Neural progenitor cell (in vitro differentiated cells): ENCODE results near the gene MGLL. TPM values are rescaled to one million over a fixed set of nuclear protein-coding genes. Genes with fewer than 3 reads are reported as not detected.

Experiments
- DNase-seq: peaks from one replicate; pipeline ENCODE4 v3.0.0-alpha.2; 2016; ENCODE audit warnings: low spot score
- H2AFZ ChIP-seq: fragments of 200-600 bp; sonication (generic); replicated peaks from 2 replicates; pipeline ENCODE4 v1.6.1; 2016; ENCODE audit warnings: antibody characterized with exemption
- H3F3A ChIP-seq: fragments of 200-600 bp; sonication (generic); 2 replicates; pipeline ENCODE4 v1.6.1; 2016; ENCODE audit warnings: antibody characterized with exemption, low read depth
- H3K27ac ChIP-seq: fragments of 200-600 bp; sonication (generic); 2 replicates; pipeline ENCODE4 v1.5.1; 2016; ENCODE audit warnings: mild to moderate bottlenecking
- H3K27me3 ChIP-seq: fragments of 200-600 bp; sonication (generic); 2 replicates; pipeline ENCODE4 v1.6.1; 2016; ENCODE audit warnings: mild to moderate bottlenecking, moderate library complexity
- H3K36me3 ChIP-seq: fragments of 200-600 bp; sonication (generic); 2 replicates; pipeline ENCODE4 v1.5.1; 2016
- H3K4me1 ChIP-seq: fragments of 200-600 bp; sonication (generic); 2 replicates; pipeline ENCODE4 v1.6.1; 2016; ENCODE audit warnings: mixed run types
- H3K4me2 ChIP-seq: fragments of 200-600 bp; sonication (generic); 2 replicates; pipeline ENCODE4 v1.6.1; 2016
- H3K4me3 ChIP-seq: fragments of 200-600 bp; sonication (generic); 2 replicates; pipeline ENCODE4 v1.5.1; 2016
- H3K79me2 ChIP-seq: fragments of 200-600 bp; sonication (generic); 2 replicates; pipeline ENCODE4 v1.6.1; 2016; ENCODE audit warnings: low read depth
- H3K9ac ChIP-seq: fragments of 200-600 bp; sonication (generic); 2 replicates; pipeline ENCODE4 v1.6.1; 2016
- H3K9me3 ChIP-seq: fragments of 200-600 bp; sonication (generic); 2 replicates; pipeline ENCODE4 v1.5.1; 2016; ENCODE audit warnings: low read depth
- H4K20me1 ChIP-seq: fragments of 200-600 bp; sonication (generic); 2 replicates; pipeline ENCODE4 v1.6.1; 2016; ENCODE audit warnings: low read depth
- H3K27ac Mint-ChIP-seq: 3 replicates; pipeline ENCODE4 v1.8.0; 2021; ENCODE audit warnings: mixed read lengths
- H3K27me3 Mint-ChIP-seq: 2 replicates; pipeline ENCODE4 v1.8.0; 2022; ENCODE audit warnings: low read depth, mild to moderate bottlenecking, inconsistent platforms, moderate library complexity, mixed read lengths; ENCODE audit not compliant: insufficient read depth
- H3K36me3 Mint-ChIP-seq: 3 replicates; pipeline ENCODE4 v1.8.0; 2021; ENCODE audit warnings: mixed read lengths
- H3K4me1 Mint-ChIP-seq: 3 replicates; pipeline ENCODE4 v1.8.0; 2021; ENCODE audit warnings: mixed read lengths
- H3K4me3 Mint-ChIP-seq: 3 replicates; pipeline ENCODE4 v1.8.0; 2021; ENCODE audit warnings: mild to moderate bottlenecking, moderate library complexity, mixed read lengths
- H3K9me3 Mint-ChIP-seq: 3 replicates; pipeline ENCODE4 v1.8.0; 2020; ENCODE audit warnings: mixed read lengths
- EZH2 ChIP-seq: fragments of 200-600 bp; sonication (generic); IDR thresholded peaks from 2 replicates; pipeline ENCODE4 v1.6.1; 2017; ENCODE audit warnings: antibody characterized with exemption, mild to moderate bottlenecking, moderate library complexity
- EZH2phosphoT487 ChIP-seq: fragments of 200-600 bp; sonication (generic); IDR thresholded peaks from 2 replicates; pipeline ENCODE4 v1.6.1; 2017; ENCODE audit warnings: antibody characterized with exemption
- total RNA-seq: library from RNA; depleted of rRNA; stranded (reverse); fragments of >200 nt; gene quantifications from 2 replicates; pipeline ENCODE4 v1.2.3, GENCODE V29; 2015; ENCODE audit warnings: low replicate concordance
- TF ChIP-seq, protein P1 (sequence below): fragments of 200-600 bp; sonication (generic); IDR thresholded peaks from 2 replicates; pipeline ENCODE4 v1.5.1; 2017; ENCODE audit warnings: antibody characterized with exemption, mild to moderate bottlenecking

Gene MGLL
- total RNA-seq, 1 donor from 2014 or later = 0.15 TPM

DNA sequence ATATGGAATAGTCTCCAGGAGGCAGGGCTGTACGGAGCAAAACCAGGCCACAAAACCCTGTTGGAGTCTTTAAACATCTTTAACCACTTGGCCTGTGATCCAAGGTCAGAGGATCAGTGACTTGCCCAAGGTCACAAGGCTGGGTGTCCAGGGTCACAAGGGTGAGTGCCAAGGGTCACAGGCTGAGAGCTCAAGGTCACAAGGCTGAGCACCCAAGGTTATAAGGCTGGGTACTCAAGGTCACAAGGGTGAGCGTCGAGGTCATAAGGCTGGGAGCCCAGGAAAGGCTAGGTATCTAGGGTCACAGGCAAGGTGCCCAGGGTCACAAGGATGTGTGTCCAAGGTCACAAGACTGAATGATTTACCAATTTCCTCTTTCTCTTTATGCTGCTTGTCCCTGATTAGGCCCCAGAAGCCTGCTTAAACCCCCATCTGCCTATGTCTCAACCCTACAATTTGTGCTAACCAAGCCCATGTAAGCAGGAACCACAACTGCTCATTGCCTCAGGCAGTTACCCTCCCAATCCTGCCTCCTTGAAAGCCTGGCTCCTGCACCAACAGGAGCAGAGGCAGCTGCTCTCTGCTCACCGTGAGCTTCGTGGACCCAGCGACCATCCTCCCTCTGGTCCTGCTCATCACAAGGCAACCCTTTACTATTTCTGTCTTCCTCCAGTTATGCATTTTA is 51.5 kb downstream of the MGLL start:
- H3K27me3 ChIP-seq = no peaks in the 10 kb centered on the region
- no peak overlapping the region for H2AFZ ChIP-seq
- no peaks in the 10 kb centered on the region for H3K9me3 ChIP-seq
- Mint-ChIP-seq H3K4me1 (peaks cover 16% of the 10 kb centered on the region), H3K9me3 (peaks cover 16% of the 10 kb centered on the region), H3K36me3 (no peaks in the 10 kb centered on the region), H3K27me3 (peaks cover 4% of the 10 kb centered on the region), H3K4me3 (no peak overlapping the region), H3K27ac (no peak overlapping the region)
- no peak overlapping the region for H3K4me3 ChIP-seq
- DNase-seq = no peak
- no peaks in the 10 kb centered on the region for H4K20me1 ChIP-seq
- H3K4me1 ChIP-seq = no peaks in the 10 kb centered on the region
- H3K27ac ChIP-seq = no peak overlapping the region
- no peaks in the 10 kb centered on the region for H3K36me3 ChIP-seq
- no peaks in the 10 kb centered on the region for H3K79me2 ChIP-seq
- no peak overlapping the region for H3K9ac ChIP-seq
- TF ChIP-seq EZH2phosphoT487 (no peak), EZH2 (no peak)
- TF ChIP-seq, protein P1, sequence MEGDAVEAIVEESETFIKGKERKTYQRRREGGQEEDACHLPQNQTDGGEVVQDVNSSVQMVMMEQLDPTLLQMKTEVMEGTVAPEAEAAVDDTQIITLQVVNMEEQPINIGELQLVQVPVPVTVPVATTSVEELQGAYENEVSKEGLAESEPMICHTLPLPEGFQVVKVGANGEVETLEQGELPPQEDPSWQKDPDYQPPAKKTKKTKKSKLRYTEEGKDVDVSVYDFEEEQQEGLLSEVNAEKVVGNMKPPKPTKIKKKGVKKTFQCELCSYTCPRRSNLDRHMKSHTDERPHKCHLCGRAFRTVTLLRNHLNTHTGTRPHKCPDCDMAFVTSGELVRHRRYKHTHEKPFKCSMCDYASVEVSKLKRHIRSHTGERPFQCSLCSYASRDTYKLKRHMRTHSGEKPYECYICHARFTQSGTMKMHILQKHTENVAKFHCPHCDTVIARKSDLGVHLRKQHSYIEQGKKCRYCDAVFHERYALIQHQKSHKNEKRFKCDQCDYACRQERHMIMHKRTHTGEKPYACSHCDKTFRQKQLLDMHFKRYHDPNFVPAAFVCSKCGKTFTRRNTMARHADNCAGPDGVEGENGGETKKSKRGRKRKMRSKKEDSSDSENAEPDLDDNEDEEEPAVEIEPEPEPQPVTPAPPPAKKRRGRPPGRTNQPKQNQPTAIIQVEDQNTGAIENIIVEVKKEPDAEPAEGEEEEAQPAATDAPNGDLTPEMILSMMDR = no peak
- no peaks in the 10 kb centered on the region for H3F3A ChIP-seq
- no peak overlapping the region for H3K4me2 ChIP-seq

DNA sequence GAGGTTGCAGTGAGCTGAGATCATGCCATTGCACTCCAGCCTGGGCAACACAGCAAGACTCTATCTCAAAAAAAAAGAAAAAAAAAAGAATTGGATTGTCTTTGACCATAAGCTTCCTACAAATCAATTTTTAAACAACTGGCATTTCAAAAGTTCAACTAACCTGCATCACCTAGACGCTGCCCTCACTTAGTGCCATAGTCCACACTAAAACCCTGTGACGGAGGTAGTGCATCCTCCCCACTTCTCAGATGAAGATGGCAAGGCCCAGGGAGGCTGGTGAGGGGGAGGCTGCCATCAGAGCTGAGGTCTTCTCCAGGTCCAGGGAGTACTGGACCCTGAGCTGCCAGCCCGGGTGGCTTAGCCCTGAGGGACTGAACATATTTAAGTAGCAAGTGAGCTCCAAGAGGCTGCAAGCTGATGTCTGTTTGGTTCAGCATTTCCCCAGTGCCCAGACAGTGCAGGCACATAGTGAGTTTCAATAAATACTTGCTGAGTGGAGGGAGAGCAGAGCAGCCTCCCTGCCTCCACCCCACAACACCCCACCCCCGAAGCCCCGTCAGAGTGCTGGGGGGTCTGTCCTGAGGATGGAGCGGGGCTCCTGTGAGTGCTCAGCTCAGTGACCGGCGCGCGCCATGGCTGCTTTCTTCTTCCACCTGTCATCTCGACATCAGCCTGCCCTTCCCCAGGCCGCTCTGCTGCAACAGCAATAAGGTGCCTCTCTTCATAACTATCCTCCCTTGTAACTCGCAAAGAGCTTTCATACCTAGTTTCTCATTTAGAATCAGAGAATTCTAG is 52.8 kb downstream of the MGLL start:
- no peak for DNase-seq
- Mint-ChIP-seq H3K4me3 (no peak overlapping the region), H3K36me3 (no peaks in the 10 kb centered on the region), H3K27ac (peak overlapping the region; percentile 43), H3K4me1 (peaks cover 15% of the 10 kb centered on the region), H3K27me3 (peaks cover 4% of the 10 kb centered on the region), H3K9me3 (peaks cover 16% of the 10 kb centered on the region)
- H3K27me3 ChIP-seq = no peaks in the 10 kb centered on the region
- H3K79me2 ChIP-seq = no peaks in the 10 kb centered on the region
- H3K27ac ChIP-seq = no peak overlapping the region
- no peak overlapping the region for H3K4me2 ChIP-seq
- no peak overlapping the region for H3K4me3 ChIP-seq
- H3K4me1 ChIP-seq = no peaks in the 10 kb centered on the region
- no peaks in the 10 kb centered on the region for H3K36me3 ChIP-seq
- H3F3A ChIP-seq = no peaks in the 10 kb centered on the region
- TF ChIP-seq, protein P1 = no peak
- TF ChIP-seq EZH2 = no peak
- no peak for TF ChIP-seq EZH2phosphoT487
- H3K9me3 ChIP-seq = no peaks in the 10 kb centered on the region
- H3K9ac ChIP-seq = no peak overlapping the region
- H2AFZ ChIP-seq = no peak overlapping the region
- no peaks in the 10 kb centered on the region for H4K20me1 ChIP-seq

DNA sequence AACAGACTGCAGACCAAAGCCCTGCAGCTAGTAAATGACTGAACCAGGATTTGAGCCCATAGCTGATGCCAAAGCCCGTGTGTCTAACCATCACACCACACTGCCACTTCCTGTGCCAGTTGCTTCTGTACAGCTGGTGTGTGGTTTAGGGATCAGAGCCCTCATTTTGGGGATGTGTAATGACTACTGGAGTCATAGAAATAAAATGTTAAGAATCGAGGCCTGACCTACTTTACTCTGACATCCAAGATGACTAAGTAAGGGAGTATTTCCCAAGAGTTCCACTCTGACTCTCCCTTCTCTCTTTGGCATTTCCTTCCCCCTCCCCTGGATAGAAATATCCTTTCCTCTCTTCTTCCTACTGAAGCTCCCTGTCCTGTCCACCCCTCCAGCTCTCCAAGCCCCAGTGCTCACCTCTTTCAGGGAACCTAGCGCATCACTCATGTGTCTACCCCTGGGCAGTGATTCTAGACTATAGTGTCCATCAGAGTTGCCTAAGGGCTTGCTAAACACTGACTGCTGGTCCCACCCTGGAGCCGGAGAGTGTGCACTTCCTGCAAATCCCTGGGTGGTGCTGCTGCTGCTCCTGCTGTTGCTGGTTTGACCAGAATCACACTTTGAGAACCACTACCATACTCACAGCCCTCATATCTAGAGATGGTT is 53.8 kb downstream of the MGLL start:
- Histone ChIP-seq H3K9ac (no peak overlapping the region), H3K9me3 (no peaks in the 10 kb centered on the region), H4K20me1 (no peaks in the 10 kb centered on the region), H3K79me2 (no peaks in the 10 kb centered on the region), H3K27me3 (no peaks in the 10 kb centered on the region), H3F3A (no peaks in the 10 kb centered on the region), H3K27ac (no peak overlapping the region), H3K4me1 (no peaks in the 10 kb centered on the region), H2AFZ (no peak overlapping the region), H3K36me3 (no peaks in the 10 kb centered on the region), H3K4me3 (no peak overlapping the region), H3K4me2 (no peak overlapping the region)
- Mint-ChIP-seq H3K9me3 (peaks cover 16% of the 10 kb centered on the region), H3K36me3 (no peaks in the 10 kb centered on the region), H3K4me1 (peaks cover 12% of the 10 kb centered on the region), H3K27ac (no peak overlapping the region), H3K4me3 (no peak overlapping the region), H3K27me3 (peaks cover 2% of the 10 kb centered on the region)
- no peak for TF ChIP-seq EZH2phosphoT487
- TF ChIP-seq EZH2 = no peak
- TF ChIP-seq, protein P1 = no peak
- no peak for DNase-seq
